NT2/D1 (cell line): ENCODE results near the gene TAF10.

Experiments
- SUZ12 ChIP-seq: IDR thresholded peaks from 2 replicates; pipeline ENCODE4 v1.6.1; 2011; ENCODE audit not compliant: insufficient read length, insufficient read depth; ENCODE audit errors: extremely low read depth
- ZNF274 ChIP-seq: IDR thresholded peaks from 2 replicates; pipeline ENCODE4 v1.6.1; 2011; ENCODE audit warnings: mild to moderate bottlenecking, low read depth, low read length

DNA sequence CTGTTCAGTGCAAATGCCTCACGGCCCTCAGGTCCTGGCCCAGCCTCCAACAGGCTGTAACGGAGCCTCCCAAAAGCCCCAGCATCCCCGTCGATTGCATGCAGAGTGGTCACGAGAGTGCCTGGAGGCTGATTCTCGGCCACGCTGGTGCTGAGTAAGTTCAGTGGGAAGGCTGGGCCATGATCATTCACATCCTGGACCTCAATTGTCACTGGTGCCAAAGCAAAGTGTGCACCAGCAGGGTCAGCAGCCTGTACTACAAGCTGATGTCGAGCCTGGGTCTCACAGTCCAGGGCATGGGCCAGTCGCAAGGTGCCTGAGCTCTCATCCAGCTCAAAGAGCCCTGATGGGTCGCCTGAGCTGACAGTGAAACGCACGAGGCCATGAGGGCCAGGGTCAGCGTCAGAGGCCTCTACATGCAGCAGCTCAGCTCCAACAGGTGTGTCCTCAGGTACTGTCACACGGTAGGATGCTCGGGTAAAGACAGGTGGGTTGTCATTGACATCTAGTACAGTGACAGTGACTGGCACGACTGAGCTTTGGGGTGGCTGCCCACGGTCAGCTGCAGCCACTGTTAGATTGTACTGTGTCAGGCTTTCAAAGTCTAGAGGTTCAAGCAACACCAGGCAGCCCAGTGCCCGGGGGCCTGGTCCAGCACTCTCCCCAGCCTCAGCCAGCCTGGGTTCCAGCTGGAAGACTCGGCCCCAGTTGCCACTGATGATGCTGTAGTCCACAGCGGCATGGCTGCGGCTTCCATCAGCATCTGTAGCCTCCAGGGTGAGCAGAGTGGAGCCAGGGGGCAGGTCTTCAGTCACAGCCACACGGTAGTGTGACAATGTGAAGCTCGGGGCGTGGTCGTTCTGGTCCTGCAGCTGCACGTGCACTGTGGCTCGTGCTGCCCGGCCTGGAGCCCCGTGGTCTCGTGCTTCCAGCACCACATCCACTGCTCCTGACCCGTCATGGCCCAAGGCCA lies 11.7 kb upstream of the TAF10 start:
- TF ChIP-seq SUZ12 (no peak), ZNF274 (no peak)
